Measurements from ENCODE around the gene MAGOH. TPM values are rescaled to one million over a fixed set of nuclear protein-coding genes. Genes with fewer than 3 reads are reported as not detected.
A peak's percentile ranks its signal among the peaks of the same experiment; 100 is the strongest.

The MAGOH gene
- total RNA-seq, 1 donor from 2014 or later = 42.4 TPM

GRCh38 chr1:53249706-53250105 lies 11.4 kb upstream of the MAGOH start:
- H3K27me3 ChIP-seq (ENCODE audit: control insufficient read depth, insufficient read depth, low read length) = no peaks in the 10 kb centered on the region
- H3K4me3 ChIP-seq (ENCODE audit: low read depth, low read length) = no peak overlapping the region
- no peaks in the 10 kb centered on the region for H3K36me3 ChIP-seq (ENCODE audit: control insufficient read depth, insufficient read depth, low read length)
- DNase-seq (ENCODE audit: low read depth) = no peak
- no peak for TF ChIP-seq CTCF (IDR thresholded peaks at IDR 0.05; ENCODE audit: insufficient read depth, low read length, poor library complexity, severe bottlenecking)

- no peaks in the 10 kb centered on the region for H3K27me3 ChIP-seq (ENCODE audit: control insufficient read depth, insufficient read depth, low read length)
- no peak for TF ChIP-seq CTCF (IDR thresholded peaks at IDR 0.05; ENCODE audit: insufficient read depth, low read length, poor library complexity, severe bottlenecking)
- H3K36me3 ChIP-seq (ENCODE audit: control insufficient read depth, insufficient read depth, low read length) = no peaks in the 10 kb centered on the region
- H3K4me3 ChIP-seq (ENCODE audit: low read depth, low read length) = no peak overlapping the region
- DNase-seq (ENCODE audit: low read depth) = no peak
Observed at GRCh38 chr1:53246261-53247134, 8.2 kb upstream of the MAGOH start.

- Histone ChIP-seq H3K36me3 (ENCODE audit: control insufficient read depth, insufficient read depth, low read length) (no peaks in the 10 kb centered on the region), H3K4me3 (ENCODE audit: low read depth, low read length) (no peak overlapping the region), H3K27me3 (ENCODE audit: control insufficient read depth, insufficient read depth, low read length) (no peaks in the 10 kb centered on the region)
- TF ChIP-seq CTCF (IDR thresholded peaks at IDR 0.05; ENCODE audit: insufficient read depth, low read length, poor library complexity, severe bottlenecking) = no peak
- DNase-seq (ENCODE audit: low read depth) = no peak
Observed at GRCh38 chr1:53244141-53244540, 5.8 kb upstream of the MAGOH start.

- H3K36me3 ChIP-seq (ENCODE audit: control insufficient read depth, insufficient read depth, low read length) = no peaks in the 10 kb centered on the region
- H3K4me3 ChIP-seq (ENCODE audit: low read depth, low read length) = no peak overlapping the region
- no peaks in the 10 kb centered on the region for H3K27me3 ChIP-seq (ENCODE audit: control insufficient read depth, insufficient read depth, low read length)
- DNase-seq (ENCODE audit: low read depth) = no peak
- TF ChIP-seq CTCF (IDR thresholded peaks at IDR 0.05; ENCODE audit: insufficient read depth, low read length, poor library complexity, severe bottlenecking) = no peak
Observed at GRCh38 chr1:53242381-53242780, 4.1 kb upstream of the MAGOH start.

GRCh38 chr1:53241828-53242227 lies 3.5 kb upstream of the MAGOH start:
- H3K36me3 ChIP-seq (ENCODE audit: control insufficient read depth, insufficient read depth, low read length) = no peaks in the 10 kb centered on the region
- H3K4me3 ChIP-seq (ENCODE audit: low read depth, low read length) = no peak overlapping the region
- DNase-seq (ENCODE audit: low read depth) = no peak
- no peak for TF ChIP-seq CTCF (IDR thresholded peaks at IDR 0.05; ENCODE audit: insufficient read depth, low read length, poor library complexity, severe bottlenecking)
- H3K27me3 ChIP-seq (ENCODE audit: control insufficient read depth, insufficient read depth, low read length) = no peaks in the 10 kb centered on the region

- TF ChIP-seq CTCF (IDR thresholded peaks at IDR 0.05; ENCODE audit: insufficient read depth, low read length, poor library complexity, severe bottlenecking) = no peak
- Histone ChIP-seq H3K36me3 (ENCODE audit: control insufficient read depth, insufficient read depth, low read length) (no peaks in the 10 kb centered on the region), H3K4me3 (ENCODE audit: low read depth, low read length) (peak overlapping the region; percentile 78), H3K27me3 (ENCODE audit: control insufficient read depth, insufficient read depth, low read length) (no peaks in the 10 kb centered on the region)
- no peak for DNase-seq (ENCODE audit: low read depth)
Observed at GRCh38 chr1:53237638-53238037, 680 bp downstream of the MAGOH start.
